CD4-positive, alpha-beta T cell treated with Interleukin-6 at 100 ng/mL for 8 hours (primary cell): ENCODE data around the gene KCNH3.

ENCODE experiments used
- DNase-seq: peaks from one replicate; pipeline ENCODE4 v3.0.0-alpha.2; 2020; ENCODE audit warnings: mixed read lengths, low spot score

Gene KCNH3

GRCh38 chr12:49559011-49559675 lies 20.3 kb downstream of the KCNH3 start:
- DNase-seq: no peak

- DNase-seq: no peak
Observed at GRCh38 chr12:49560695-49561094, 21.9 kb downstream of the KCNH3 start.

- DNase-seq: no peak
Observed at GRCh38 chr12:49562233-49562632, 23.4 kb downstream of the KCNH3 start.

GRCh38 chr12:49562831-49563230 lies 24.0 kb downstream of the KCNH3 start:
- no peak for DNase-seq

- DNase-seq: no peak
Observed at GRCh38 chr12:49563951-49564685, 25.3 kb downstream of the KCNH3 start.

GRCh38 chr12:49564686-49565405 lies 26.0 kb downstream of the KCNH3 start:
- no peak for DNase-seq

GRCh38 chr12:49565406-49566265 lies 26.8 kb downstream of the KCNH3 start:
- DNase-seq: no peak

- no peak for DNase-seq
Observed at GRCh38 chr12:49566361-49566760, 27.5 kb downstream of the KCNH3 start.

- no peak for DNase-seq
Observed at GRCh38 chr12:49567302-49567610, 28.4 kb downstream of the KCNH3 start.

GRCh38 chr12:49567611-49568441 lies 29.0 kb downstream of the KCNH3 start, which contains the start of gene MCRS1:
TSS of gene MCRS1 (minus strand) at chr12:49568142. CDS start at chr12:49566731, 1,411 bp downstream.
- peak; percentile 90 for DNase-seq

GRCh38 chr12:49568442-49569162 lies 29.8 kb downstream of the KCNH3 start:
- no peak for DNase-seq

- DNase-seq: no peak
Observed at GRCh38 chr12:49577589-49578315, 38.9 kb downstream of the KCNH3 start.

GRCh38 chr12:49578471-49579112 lies 39.8 kb downstream of the KCNH3 start:
- DNase-seq: no peak

- DNase-seq: peak; percentile 45
Observed at GRCh38 chr12:49580572-49581535, 42.0 kb downstream of the KCNH3 start.

- no peak for DNase-seq
Observed at GRCh38 chr12:49582201-49582600, 43.4 kb downstream of the KCNH3 start.

- no peak for DNase-seq
Observed at GRCh38 chr12:49582850-49583249, 44.0 kb downstream of the KCNH3 start.

GRCh38 chr12:49583366-49584094 lies 44.7 kb downstream of the KCNH3 start:
- no peak for DNase-seq
